Left cardiac atrium (tissue), 4 donors: ENCODE results near the gene ISCA1. TPM values are rescaled to one million over a fixed set of nuclear protein-coding genes. Genes with fewer than 3 reads are reported as not detected.
"Not testable (repeated sequence)": the region's sequence is repeated elsewhere in the genome, so short reads cannot be mapped to it uniquely, and the experiment has no call there.

Experiments used
- ATAC-seq, 2 donors: fragments of 200-7000 bp; cut with Tn5 transposase; one replicate each; pipeline ENCODE4 v1.9.1; 2020; ENCODE audit warnings: mild to moderate bottlenecking in 2 of 2, moderate library complexity in 2 of 2
- DNase-seq: peaks from one replicate; pipeline ENCODE4 v3.0.0-alpha.2; 2020
- intact Hi-C, 2 donors: fragments of 100-400 bp; cut with DNase I; formaldehyde crosslinking; loops; one replicate each; pipeline versions ENCODE4 v1.14.1 to v1.15.1; 2022 to 2023
- long read RNA-seq: library from polyadenylated mRNA; unstranded; transcript quantifications from one replicate; pipeline ENCODE4 v2.0.0, GENCODE V29; 2021
- total RNA-seq, 2 donors: library from RNA; stranded (reverse); fragmentation: NEBNext Ultra II Directional; extraction: Animal tissue kit (Norgen Biotek cat#: 25700); gene quantifications; one replicate each; pipeline ENCODE4 v1.2.1, GENCODE V29; 2021
- donor health status: DM: no; HTN: yes; CAD: no.
- donor health status: DM: no; HTN: yes; CAD: no; lungs with severe emphysema.
- donor health status: DM: yes; HTN: yes; CAD: no.
- donor health status: Dilated cardiomyopathy.

Gene ISCA1
- 10 to 100 TPM; 46.7 to 55.6 TPM for total RNA-seq
- long read RNA-seq, transcript ISCA1-203 (4 exons, 1,958 nt): major isoform, 59 of 64 reads
- long read RNA-seq, partial matches to known transcripts: 0 of 64 reads
- long read RNA-seq, other reads (novel, unspliced or antisense): 4 of 64 reads

DNA sequence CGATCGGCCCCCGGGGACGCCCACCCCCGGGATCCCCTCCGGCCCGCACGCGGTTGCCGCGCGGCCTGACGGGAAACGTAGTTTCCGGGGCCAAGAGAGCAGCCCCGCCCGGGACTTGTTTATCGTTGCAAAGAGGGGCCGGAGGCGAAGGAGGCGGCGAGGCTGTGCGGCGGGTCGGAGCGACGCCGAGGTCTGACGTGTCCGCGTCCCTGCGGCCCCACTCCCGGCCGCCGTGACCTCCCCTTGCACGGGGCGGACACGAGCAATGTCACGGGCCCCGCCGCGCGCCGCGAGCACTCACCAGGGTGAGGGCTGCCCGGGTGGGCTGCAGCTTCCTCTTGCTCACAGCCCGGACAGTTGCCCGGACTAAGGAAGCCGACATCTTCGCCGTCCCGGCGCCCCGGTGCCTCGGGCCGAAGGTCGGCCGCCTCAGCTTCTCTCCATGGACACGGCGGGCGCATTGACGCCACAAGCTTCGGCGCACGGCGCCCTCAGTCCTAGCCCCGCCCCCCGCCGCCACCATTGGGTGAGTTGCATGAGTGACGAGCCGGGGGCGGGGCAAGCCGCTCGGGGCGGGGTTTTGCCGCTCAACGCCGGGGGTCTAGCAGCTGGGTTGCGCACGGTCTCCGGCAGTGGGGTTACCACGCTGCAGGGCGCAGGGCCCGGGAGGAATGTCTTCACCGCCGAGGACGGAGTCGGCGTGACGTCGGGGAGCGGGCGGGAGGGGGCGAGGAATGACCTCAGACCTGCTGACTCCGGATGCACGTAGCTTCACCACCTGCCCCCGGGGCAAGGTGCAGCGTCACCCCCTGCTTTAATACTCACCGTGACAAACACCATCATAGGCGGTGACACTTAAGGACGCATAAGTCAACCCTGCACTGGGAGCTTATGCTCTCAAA, at the start of gene ISCA1:
Gene ISCA1, minus strand, starts transcription at position 462 of the 902 bp plus-strand sequence. Its CDS starts 80 bp downstream, at position 382.
- DNase-seq (peak; percentile 98), ATAC-seq (peak; percentile 97 to 98)
- intact Hi-C loops: no loop called here

DNA sequence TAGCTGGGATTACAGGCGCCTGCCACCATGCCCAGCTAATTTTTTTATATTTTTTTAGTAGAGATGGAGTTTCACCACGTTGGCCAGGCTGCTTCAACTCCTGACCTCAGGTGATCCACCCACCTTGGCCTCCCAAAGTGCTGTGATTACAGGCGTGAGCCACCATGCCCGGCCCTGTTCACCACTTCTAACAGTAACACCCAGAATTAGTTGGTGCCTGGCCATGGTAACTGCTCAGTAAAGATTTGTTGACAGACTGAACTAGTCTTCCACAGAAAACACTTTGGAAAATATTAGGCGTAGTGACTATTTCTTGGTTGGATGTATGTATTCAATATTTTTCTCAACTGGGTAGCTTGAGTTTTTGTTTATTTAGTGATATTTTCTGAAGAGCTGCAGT, 47.8 kb upstream of the ISCA1 start:
- no peak for ATAC-seq
- intact Hi-C loops: no loop called here
- DNase-seq: no peak

DNA sequence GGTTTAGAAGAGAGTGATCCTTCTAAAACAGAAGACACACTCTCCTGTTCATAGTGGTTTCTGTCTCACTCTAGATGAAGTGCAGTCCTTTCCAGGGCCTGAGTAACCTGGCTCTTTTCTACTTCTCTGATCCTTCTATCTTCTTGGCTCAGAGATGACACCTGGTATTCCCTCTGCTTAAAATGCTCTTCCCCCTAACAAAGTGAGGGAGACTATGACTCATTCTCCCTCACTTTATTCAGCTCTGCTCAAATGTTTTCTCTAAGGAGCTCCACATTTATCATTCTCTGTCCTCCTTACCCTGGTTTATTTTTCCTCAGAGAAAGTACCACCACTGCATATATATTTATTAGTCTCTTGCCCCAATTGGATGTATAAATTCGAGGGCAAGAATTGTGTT, 47.3 kb upstream of the ISCA1 start:
- peak in 1 of 2 donors; percentile 58 for ATAC-seq
- intact Hi-C loops: no loop called here
- no peak for DNase-seq

DNA sequence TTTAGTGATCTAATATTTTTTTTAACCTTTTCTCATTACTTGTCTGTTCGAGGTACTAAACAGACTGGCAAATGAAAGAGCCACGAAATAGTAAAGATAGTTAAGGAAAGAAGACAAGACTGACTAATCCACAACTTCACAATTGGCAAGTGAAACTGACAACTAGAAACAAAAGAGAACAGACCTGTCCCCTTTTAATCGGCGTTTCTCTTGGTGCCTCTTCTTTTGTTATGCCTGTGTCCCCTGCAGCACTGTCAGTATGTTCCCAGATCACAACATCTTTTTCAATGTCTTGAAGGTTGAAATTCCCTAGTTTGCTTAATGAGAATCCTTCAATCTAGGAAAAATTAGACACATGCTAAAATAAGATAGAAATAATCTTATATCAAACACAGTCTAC, 45.8 kb upstream of the ISCA1 start:
- intact Hi-C loops: no loop called here
- ATAC-seq: no peak

DNA sequence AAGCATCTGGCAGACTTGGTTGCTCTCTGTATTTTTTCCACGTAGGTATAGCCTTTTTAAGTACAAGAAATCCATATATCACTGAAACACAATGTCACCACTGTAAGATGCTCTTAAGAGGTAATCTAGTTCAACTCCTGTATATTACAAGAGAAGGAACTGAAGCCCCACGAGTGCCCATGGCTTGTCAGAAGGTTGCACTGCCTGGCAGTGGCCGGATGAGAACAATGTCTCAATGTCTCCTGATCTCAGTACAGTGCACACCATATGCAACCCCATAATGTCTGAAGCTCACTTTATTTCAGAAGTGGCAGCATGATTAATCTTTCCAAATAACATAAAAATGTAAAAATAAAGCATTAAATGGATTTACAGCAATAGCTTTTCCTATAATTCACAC, 44.2 kb upstream of the ISCA1 start:
- ATAC-seq: no peak
- intact Hi-C loops: no loop called here
- no peak for DNase-seq

More for the DNA sequence above, 45.8 kb upstream of the ISCA1 start:
- DNase-seq: no peak

DNA sequence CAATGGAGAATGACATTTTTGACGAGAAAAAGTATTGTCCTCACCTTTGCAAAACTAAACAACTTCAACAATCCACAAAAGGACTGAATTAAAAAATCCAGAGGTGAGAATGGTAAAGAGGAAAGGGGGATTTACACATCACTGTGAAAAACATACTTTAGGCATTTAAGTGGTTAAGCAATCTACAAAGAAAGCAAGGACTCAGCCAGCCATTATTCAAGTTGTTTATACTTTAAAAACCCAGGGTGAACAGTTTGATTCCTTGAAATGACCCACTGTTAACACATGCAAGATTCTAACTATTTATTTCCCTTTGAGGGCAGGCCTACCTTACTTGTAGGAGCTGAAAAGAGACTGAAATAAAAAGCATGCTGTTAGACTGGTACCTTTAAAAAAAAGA, 42.6 kb upstream of the ISCA1 start:
- no peak for ATAC-seq
- intact Hi-C loops: no loop called here

DNA sequence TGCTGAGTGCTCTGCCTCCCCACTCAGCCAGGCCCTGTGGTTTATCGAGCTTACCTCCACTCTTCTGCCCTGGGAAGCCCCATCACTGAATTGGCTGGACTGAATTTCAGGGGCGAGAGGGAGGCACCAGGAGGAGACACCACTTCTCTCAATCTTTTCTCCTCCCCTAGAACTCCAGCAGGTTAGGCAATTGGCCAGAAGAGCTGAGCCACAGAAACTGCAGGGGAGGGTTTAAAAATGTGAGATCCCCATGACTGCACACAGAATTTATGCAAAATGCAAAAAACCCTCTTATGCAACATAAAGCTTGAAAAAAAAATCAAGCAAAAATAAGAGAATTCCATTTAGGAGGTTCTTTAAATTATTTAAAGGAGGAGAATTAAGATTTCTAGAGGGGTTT, 42.0 kb upstream of the ISCA1 start:
- intact Hi-C loops: no loop called here
- no peak for DNase-seq
- ATAC-seq: peak in 1 of 2 donors; percentile 31

More for the DNA sequence above, 42.6 kb upstream of the ISCA1 start:
- DNase-seq: no peak

DNA sequence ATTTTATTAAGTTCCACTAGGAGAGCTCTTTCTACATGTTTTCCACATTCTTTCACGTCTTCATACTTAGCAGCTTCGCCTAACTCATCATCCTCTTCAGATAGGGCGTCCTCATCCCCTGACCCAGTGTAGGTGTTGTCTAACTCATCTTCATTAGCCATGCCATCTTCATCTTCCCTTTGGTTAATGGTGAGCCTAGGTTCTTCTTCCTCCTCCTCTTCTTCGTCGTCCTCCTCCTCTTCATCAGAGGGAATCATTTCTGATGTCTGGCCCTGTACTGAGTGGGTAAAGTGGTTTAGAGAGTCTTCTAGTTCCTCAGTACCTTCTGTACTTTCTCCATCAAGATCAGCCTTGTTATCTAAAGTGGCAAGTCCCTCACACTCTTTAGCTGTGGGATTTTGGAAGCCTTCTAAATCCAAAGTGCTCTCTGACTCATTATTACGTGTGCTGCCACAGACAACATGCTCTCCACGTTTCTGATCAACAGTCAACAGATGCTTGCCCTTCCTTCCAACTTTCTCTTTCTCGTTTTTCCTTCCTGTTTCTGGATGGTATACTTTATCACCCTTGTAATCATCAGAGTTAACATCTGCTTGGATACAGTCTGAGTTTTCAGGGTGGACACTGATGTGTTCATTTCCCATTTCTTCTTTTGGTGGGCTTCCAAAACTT, 40.8 kb upstream of the ISCA1 start:
- ATAC-seq (peak in 1 of 2 donors; percentile 63), DNase-seq (no peak)
- intact Hi-C loops: no loop called here

DNA sequence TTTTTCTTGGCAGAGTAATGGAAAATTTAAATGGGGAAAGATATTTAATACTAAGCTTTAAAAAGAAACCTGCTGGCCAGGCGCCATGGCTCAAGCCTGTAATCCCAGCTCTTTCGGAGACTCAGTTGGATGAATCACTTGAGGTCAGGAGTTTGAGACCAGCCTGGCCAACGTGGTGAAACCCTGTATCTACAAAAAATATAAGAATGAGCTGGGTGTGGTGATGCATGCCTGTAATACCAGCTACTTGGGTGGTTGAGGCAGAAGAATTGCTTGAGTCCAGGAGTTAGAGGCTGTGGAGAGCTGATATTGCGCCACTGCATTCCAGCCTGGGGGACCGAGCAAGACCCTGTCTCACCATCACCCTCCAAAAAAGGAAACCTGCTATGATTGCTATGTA, 39.0 kb upstream of the ISCA1 start:
- peak in 1 of 2 donors; percentile 44 for ATAC-seq
- peak; percentile 24 for DNase-seq
- intact Hi-C loops: no loop called here

DNA sequence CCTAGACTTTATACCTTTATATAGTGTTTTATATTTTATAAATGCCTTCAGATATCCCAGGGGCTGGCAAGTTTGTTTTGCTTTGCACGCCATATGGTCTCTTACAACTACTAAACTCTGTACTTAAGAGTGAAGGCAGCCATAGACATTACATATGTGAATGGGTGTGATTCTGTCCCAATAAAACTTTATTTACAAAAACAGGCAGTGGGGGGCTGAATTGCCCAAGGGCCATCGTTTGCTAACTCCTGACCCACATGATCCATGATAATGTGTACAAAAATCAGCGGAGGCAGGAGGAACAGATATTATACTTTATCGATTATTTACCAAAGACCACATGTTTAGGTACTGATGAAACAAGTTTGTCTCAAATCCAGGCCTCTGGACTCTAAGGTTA, 35.8 kb upstream of the ISCA1 start:
- ATAC-seq: no peak
- intact Hi-C loops: no loop called here
- DNase-seq: no peak

DNA sequence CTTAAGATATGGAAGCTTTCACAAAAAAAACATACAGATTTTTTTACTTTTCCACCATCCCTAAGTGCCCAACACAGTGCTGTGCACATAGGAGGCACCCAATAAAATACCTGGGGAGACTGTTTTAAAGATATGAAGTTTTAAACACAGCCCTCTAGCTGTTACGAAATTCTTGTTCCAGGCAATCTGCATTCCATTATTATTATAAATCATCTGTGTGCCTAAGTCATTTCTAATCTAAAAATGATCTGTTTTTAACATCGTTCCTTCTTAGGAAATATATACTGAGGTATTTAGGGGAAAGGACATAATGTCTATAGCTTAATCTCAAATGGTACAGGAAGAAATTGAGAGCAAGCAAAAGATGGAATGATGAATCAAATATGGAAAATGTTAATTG, 32.7 kb upstream of the ISCA1 start:
- DNase-seq (no peak), ATAC-seq (no peak)
- intact Hi-C loops: no loop called here

DNA sequence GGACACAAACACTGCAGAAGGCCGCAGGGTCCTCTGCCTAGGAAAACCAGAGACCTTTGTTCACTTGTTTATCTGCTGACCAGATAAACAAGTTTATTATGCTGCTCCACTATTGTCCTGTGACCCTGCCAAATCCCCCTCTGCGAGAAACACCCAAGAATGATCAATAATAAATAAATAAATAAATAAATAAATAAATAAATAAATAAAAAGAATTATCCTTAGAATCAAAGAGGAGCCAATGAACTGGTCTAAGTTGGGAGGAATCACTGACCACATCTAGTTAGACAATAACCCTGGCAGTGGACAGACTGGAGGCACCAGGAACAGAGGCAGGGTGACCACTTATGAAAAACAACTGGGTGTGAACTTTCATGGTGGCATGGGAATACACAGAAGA, 30.6 kb upstream of the ISCA1 start:
- ATAC-seq, intact Hi-C loops, DNase-seq: not testable (repeated sequence)

DNA sequence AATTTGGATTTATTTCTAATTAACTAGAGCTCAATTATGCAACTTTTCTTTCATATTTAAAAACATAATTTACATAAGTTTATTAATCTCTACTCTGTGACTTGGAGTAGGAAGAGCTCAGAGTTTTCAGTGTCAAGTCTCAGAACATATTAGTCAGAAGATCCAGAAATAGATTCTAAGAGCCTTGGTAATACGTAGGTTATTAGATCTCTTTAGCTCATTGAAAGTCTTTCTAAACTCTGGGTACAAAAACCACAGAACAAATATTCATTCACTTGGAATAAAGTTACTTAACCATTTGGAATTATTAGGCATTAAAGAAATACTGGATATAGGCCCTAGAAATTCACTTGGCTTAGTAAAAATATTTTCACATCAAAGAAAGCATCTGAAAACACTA, 26.3 kb upstream of the ISCA1 start:
- intact Hi-C loops: no loop called here
- no peak for ATAC-seq
- no peak for DNase-seq

DNA sequence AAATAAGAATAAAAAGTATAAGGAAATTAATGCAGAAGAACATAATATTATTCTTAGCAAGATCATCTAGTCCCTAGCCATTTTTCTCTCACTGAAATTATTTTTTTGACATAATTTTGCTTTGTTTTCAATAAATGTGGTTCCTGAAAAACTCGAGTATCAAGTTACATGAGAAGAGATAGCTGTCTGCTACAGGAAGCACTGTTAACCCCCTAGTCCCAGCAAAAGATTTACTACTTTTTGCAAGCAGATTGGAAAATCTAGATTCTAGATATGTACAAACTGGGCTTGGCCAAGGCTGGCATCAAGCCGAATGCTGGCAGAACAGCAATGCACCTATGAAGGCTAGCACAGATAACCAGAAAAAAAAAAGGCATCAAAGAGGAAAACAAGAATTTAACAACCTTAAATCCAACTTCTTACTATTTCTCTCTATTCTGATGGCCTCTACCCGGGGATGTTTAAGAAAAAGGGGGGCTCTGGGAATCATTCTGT, 21.9 kb upstream of the ISCA1 start:
- ATAC-seq: no peak
- intact Hi-C loops: no loop called here
- DNase-seq: no peak

DNA sequence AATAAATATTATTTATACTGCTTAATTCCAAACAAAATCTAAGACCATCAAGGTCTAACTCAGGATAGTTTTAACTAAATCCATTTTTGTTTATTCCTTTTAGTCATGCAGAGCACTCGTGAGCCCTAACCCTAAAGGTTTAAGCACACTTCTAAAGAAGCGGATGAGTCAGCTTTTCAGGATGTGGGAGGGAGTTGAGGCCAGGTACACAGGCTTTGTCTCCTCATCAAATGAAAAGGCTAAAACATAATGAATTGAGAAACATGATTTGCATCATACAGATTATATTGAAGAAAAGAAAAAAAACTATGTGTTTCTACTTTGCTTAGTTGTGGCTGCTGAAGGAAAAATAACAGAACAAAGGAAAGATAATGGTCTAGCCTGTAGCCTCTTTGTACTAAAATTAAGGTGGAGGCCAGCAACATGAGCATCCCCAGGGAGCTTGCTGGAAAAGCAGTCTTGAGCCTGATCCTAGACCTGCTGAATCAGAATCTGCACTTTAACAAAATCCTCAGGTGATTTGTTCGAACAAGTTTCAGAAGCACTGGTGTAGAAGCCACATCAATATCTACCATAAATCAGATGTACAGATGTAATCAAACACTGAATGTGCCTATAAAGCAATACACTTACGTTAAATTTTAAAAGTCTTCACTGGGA, 21.1 kb upstream of the ISCA1 start:
- intact Hi-C loops: no loop called here
- ATAC-seq (no peak), DNase-seq (no peak)

DNA sequence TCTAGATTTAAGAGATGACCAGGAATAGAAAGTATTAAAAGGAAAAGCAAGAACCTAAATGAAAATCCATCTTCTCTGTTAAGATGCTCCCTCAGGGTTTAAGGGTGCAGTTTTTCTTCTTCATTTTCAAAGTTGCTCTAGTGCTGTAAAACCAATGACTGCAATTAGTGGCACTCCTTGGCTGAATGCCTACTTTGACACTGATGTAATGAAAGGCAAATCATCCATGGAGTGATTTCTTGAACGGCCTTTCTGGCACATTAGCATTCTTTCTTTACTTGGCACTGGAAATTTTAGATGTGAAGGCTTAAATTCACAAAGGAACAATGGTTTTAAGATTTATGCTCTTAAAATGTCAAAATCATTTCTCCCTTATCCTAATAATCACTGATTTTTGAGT, 19.3 kb upstream of the ISCA1 start:
- ATAC-seq (no peak), DNase-seq (no peak)
- intact Hi-C loops: no loop called here

DNA sequence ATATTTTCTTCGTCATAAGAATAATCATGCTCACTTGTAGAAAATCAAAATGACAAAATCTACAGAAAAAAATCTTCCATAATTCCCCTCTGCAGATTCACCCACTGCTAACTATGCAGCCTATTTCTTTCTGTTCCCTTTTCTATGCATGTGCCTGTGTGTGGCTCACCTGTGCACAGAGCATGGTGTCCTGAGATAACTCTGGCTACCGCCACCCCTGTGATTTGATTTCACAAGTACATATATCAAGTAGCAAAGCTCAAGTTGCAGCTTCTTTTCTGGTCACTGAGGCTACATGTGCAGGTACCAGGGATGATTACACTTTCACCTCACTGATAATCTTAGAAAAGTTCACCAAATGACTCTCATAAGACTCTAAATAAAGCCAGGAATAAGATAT, 18.4 kb upstream of the ISCA1 start:
- intact Hi-C loops: no loop called here
- ATAC-seq: no peak
- DNase-seq: no peak

DNA sequence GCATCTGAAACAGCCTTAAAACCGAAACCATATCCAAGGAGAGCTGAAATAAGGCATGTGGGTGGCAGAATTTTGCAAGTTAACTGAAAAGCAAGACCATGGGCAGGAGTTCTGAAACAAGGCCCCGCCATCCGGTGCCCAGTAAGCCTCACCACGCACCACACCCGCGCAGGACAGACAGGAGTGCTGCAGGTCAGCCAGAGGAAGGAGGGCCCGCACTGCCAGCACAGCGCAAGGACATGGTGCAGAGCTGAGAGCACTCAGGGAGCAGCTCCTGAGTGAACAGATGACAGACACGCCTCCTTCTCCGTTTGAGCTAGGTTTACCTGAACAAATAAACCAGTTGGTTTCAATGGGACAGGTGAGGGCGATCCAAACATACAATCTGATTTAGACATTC, 16.5 kb upstream of the ISCA1 start:
- intact Hi-C loops: no loop called here
- DNase-seq: no peak
- no peak for ATAC-seq

DNA sequence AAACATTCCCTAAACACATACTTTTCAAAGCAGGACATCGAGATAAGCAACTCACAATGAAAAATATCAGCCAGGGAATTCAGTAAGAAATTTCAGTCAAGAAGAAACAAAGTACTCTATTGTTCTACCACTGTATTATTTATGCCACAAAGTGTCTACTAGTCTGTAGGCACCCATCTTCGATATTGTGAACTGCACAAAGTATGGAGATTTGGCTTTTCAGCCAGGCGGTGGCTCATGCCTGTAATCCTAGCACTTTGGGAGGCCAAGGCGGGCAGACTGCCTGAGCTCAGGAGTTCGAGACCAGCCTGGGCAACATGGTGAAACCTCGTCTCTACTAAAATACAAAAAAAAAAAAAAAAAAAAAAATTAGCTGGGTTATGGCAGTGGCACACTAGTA, 8.0 kb upstream of the ISCA1 start:
- DNase-seq, ATAC-seq, intact Hi-C loops: not testable (repeated sequence)
